Ovary (tissue), 9 donors: ENCODE results near the gene FAM3A. TPM values are rescaled to one million over a fixed set of nuclear protein-coding genes. Genes with fewer than 3 reads are reported as not detected.

Experiments
- DNase-seq, 5 donors: peaks; one replicate each; pipeline ENCODE4 v3.0.0-alpha.2; 2019 to 2020
- H3K27ac ChIP-seq, 2 donors: fragments of 200-600 bp; one replicate each; pipeline versions ENCODE4 v1.5.1 to v1.8.0; 2019 to 2022
- H3K27me3 ChIP-seq: fragments of 200-600 bp; one replicate; pipeline ENCODE4 v1.8.0; 2022
- H3K36me3 ChIP-seq: fragments of 200-600 bp; sonication (generic); one replicate; pipeline ENCODE4 v1.5.1; 2019
- H3K4me1 ChIP-seq: one replicate; pipeline ENCODE4 v1.8.1; 2013; ENCODE audit warnings: mild to moderate bottlenecking, moderate library complexity; ENCODE audit not compliant: insufficient read depth
- H3K4me3 ChIP-seq: fragments of 200-600 bp; sonication (generic); one replicate; pipeline ENCODE4 v1.5.1; 2017
- H3K9me3 ChIP-seq, 2 donors: fragments of 200-600 bp in 1 of 2; sonication (generic) in 1 of 2; one replicate each; pipeline versions ENCODE4 v1.5.1 to v1.8.1; 2013 to 2019; ENCODE audit warnings: mild to moderate bottlenecking in 1 of 2, moderate library complexity in 1 of 2
- CTCF ChIP-seq, 3 donors: fragments of 450-650 bp in 2 of 3; fragments of 200-600 bp in 1 of 3; IDR thresholded peaks; one replicate each; pipeline versions ENCODE4 v1.5.1 to v1.8.0; 2016 to 2022; ENCODE audit warnings: antibody characterized with exemption in 3 of 3, mild to moderate bottlenecking in 1 of 3
- EP300 ChIP-seq: sonication (generic); formaldehyde crosslinking; IDR thresholded peaks from one replicate; pipeline ENCODE4 v1.6.1; 2017; ENCODE audit warnings: antibody characterized with exemption
- POLR2A ChIP-seq: fragments of 450-650 bp; IDR thresholded peaks from one replicate; pipeline ENCODE4 v1.6.1; 2017; ENCODE audit warnings: antibody characterized with exemption, mild to moderate bottlenecking, moderate library complexity
- WGBS, 3 donors: extraction: QIAGEN DNeasy Blood & Tissue Kit in 1 of 3; methylation state at CpG; one replicate each; pipeline versions ENCODE4 v1.1.5 to v1.1.7; 2013 to 2017; 5-methylcytosine and 5-hydroxymethylcytosine counted together
- intact Hi-C, 4 donors: fragments of 100-400 bp; cut with DNase I; formaldehyde crosslinking; loops; one replicate each; pipeline versions ENCODE4 v1.11.0 to v1.15.1; 2022 to 2023
- polyA plus RNA-seq, 2 donors: library from polyadenylated mRNA; stranded (reverse); fragments of 200-250 nt in 1 of 2; fragments of 350-450 nt in 1 of 2; fragmentation: Illumina TruSeq in 1 of 2; extraction: RNeasy Lipid Tissue Mini Kit (QIAGEN cat#74804) in 1 of 2; gene quantifications; one replicate each; pipeline ENCODE4 v1.2.3, GENCODE V29; 2013 to 2014
- total RNA-seq, 7 donors: library from RNA; depleted of rRNA in 2 of 7; stranded (reverse); fragments of >200 nt in 2 of 7; fragmentation: NEBNext Ultra II Directional in 3 of 7; extraction: Animal tissue kit (Norgen Biotek cat#: 25700) in 3 of 7; gene quantifications; one replicate each; pipeline versions ENCODE4 v1.1.0 to v1.2.4, GENCODE V29; 2016 to 2023
- donor health status: DM: no; HTN: no; CAD: no; lungs with moderate emphysema.
- donor health status: DM: no; HTN: no; CAD: no.
- donor health status: Bipolar disorder and iron deficiency.
- donor health status: DM: yes; HTN: yes; CAD: no.
- donor health status: DM: no; HTN: no; CAD: no.
- donor health status: DM: yes; HTN: yes; CAD: no.

FAM3A gene
- total and polyA plus RNA-seq, 9 donors: 3.6 to 81.6 (median 62.9) TPM

GRCh38 chrX:154511761-154512160 is 4.3 kb downstream of the FAM3A start:
- intact Hi-C loops: no loop called here
- H3K27ac ChIP-seq: peak overlapping the region; percentile 54 to 58
- DNase-seq: peak in 1 of 5 donors; percentile 63

GRCh38 chrX:154509455-154509854 is 6.6 kb downstream of the FAM3A start:
- Histone ChIP-seq H3K27me3 (no peaks in the 10 kb centered on the region), H3K36me3 (no peaks in the 10 kb centered on the region), H3K4me3 (no peak overlapping the region), H3K4me1 (no peaks in the 10 kb centered on the region), H3K9me3 (no peaks in the 10 kb centered on the region), H3K27ac (no peak overlapping the region)
- TF ChIP-seq POLR2A: no peak
- intact Hi-C loops: no loop called here
- WGBS, 3 donors: 74 to 94% (median 89%) methylated on average over 5 of the region's 5 CpGs
- DNase-seq: no peak

More at GRCh38 chrX:154511761-154512160, 4.3 kb downstream of the FAM3A start:
- no peaks in the 10 kb centered on the region for H3K36me3 ChIP-seq
- WGBS, 3 donors: 56 to 58% (median 57%) methylated on average over 12 of the region's 12 CpGs
- H3K4me3 ChIP-seq: no peak overlapping the region
- H3K9me3 ChIP-seq: no peaks in the 10 kb centered on the region
- TF ChIP-seq CTCF (IDR thresholded peaks at IDR 0.05): no peak
- H3K27me3 ChIP-seq: no peaks in the 10 kb centered on the region
- H3K4me1 ChIP-seq: no peaks in the 10 kb centered on the region

- Histone ChIP-seq H3K4me3 (no peak overlapping the region), H3K9me3 (no peaks in the 10 kb centered on the region), H3K27ac (no peak overlapping the region), H3K4me1 (no peaks in the 10 kb centered on the region), H3K36me3 (no peaks in the 10 kb centered on the region), H3K27me3 (no peaks in the 10 kb centered on the region)
- no peak for DNase-seq
- WGBS, 3 donors: 76 to 84% (median 78%) methylated on average over 9 to 13 of the region's 13 CpGs
- TF ChIP-seq CTCF (IDR thresholded peaks at IDR 0.05) (no peak), POLR2A (no peak)
- intact Hi-C loops: no loop called here
Observed at GRCh38 chrX:154508384-154508745, 7.7 kb downstream of the FAM3A start.

GRCh38 chrX:154507673-154508383 is 8.2 kb downstream of the FAM3A start:
- Histone ChIP-seq H3K9me3 (no peaks in the 10 kb centered on the region), H3K27me3 (no peaks in the 10 kb centered on the region), H3K27ac (no peak overlapping the region), H3K4me3 (no peak overlapping the region), H3K4me1 (no peaks in the 10 kb centered on the region), H3K36me3 (no peaks in the 10 kb centered on the region)
- intact Hi-C loops: no loop called here
- DNase-seq: no peak
- TF ChIP-seq CTCF (IDR thresholded peaks at IDR 0.05): no peak
- 73 to 74% (median 73%) methylated on average over 23 to 24 of the region's 24 CpGs for WGBS, 3 donors

GRCh38 chrX:154506483-154507332 is 9.3 kb downstream of the FAM3A start:
- H3K27me3 ChIP-seq: no peaks in the 10 kb centered on the region
- DNase-seq: no peak
- H3K36me3 ChIP-seq: no peaks in the 10 kb centered on the region
- TF ChIP-seq EP300: no peak
- TF ChIP-seq CTCF (IDR thresholded peaks at IDR 0.05): no peak
- TF ChIP-seq POLR2A: no peak
- intact Hi-C loops: no loop called here
- no peaks in the 10 kb centered on the region for H3K4me1 ChIP-seq
- 87 to 92% (median 87%) methylated on average over 37 of the region's 37 CpGs for WGBS, 3 donors
- no peak overlapping the region for H3K4me3 ChIP-seq
- H3K27ac ChIP-seq: no peak overlapping the region
- no peaks in the 10 kb centered on the region for H3K9me3 ChIP-seq
